Measurements from ENCODE around the gene C19orf81.

GRCh38 chr19:50688766-50689165, 39.5 kb downstream of the C19orf81 start:
- TF ChIP-seq CTCF (IDR thresholded peaks at IDR 0.05; ENCODE audit: insufficient read depth, low read depth, low read length) (no peak), EZH2 (IDR thresholded peaks at IDR 0.05; ENCODE audit: insufficient read depth, low read length) (no peak)
